ENCODE measurements around the gene KIAA0513. TPM values are rescaled to one million over a fixed set of nuclear protein-coding genes. Genes with fewer than 3 reads are reported as not detected.

KIAA0513 gene
- total RNA-seq, 1 donor from 2014 or later, result 16.1 TPM

GRCh38 chr16:85072076-85072860 is 44.7 kb downstream of the KIAA0513 start:
- DNase-seq (ENCODE audit: low spot score), result no peak

- DNase-seq (ENCODE audit: low spot score), result peak; percentile 66
These were observed 45.4 kb downstream of the KIAA0513 start for GRCh38 chr16:85072947-85073346.

GRCh38 chr16:85074225-85074914 is 46.8 kb downstream of the KIAA0513 start:
- DNase-seq (ENCODE audit: low spot score), result no peak

- DNase-seq (ENCODE audit: low spot score), result no peak
These were observed 47.8 kb downstream of the KIAA0513 start for GRCh38 chr16:85075236-85075924.

- DNase-seq (ENCODE audit: low spot score), result no peak
These were observed 49.4 kb downstream of the KIAA0513 start for GRCh38 chr16:85077039-85077438.

- DNase-seq (ENCODE audit: low spot score), result no peak
These were observed 50.1 kb downstream of the KIAA0513 start for GRCh38 chr16:85077576-85078125.

- no peak for DNase-seq (ENCODE audit: low spot score)
These were observed 50.6 kb downstream of the KIAA0513 start for GRCh38 chr16:85078226-85078625.

- no peak for DNase-seq (ENCODE audit: low spot score)
These were observed 51.4 kb downstream of the KIAA0513 start for GRCh38 chr16:85078952-85079351.

GRCh38 chr16:85079785-85080570 is 52.4 kb downstream of the KIAA0513 start:
- no peak for DNase-seq (ENCODE audit: low spot score)

- DNase-seq (ENCODE audit: low spot score), result no peak
These were observed 53.4 kb downstream of the KIAA0513 start for GRCh38 chr16:85081038-85081437.

- no peak for DNase-seq (ENCODE audit: low spot score)
These were observed 54.2 kb downstream of the KIAA0513 start for GRCh38 chr16:85081765-85082164.

- no peak for DNase-seq (ENCODE audit: low spot score)
These were observed 54.8 kb downstream of the KIAA0513 start for GRCh38 chr16:85082173-85083050.

- DNase-seq (ENCODE audit: low spot score), result no peak
These were observed 55.5 kb downstream of the KIAA0513 start for GRCh38 chr16:85083051-85083639.

- DNase-seq (ENCODE audit: low spot score), result no peak
These were observed 57.4 kb downstream of the KIAA0513 start for GRCh38 chr16:85084841-85085510.

GRCh38 chr16:85085721-85086120 is 58.1 kb downstream of the KIAA0513 start:
- DNase-seq (ENCODE audit: low spot score), result no peak

GRCh38 chr16:85086347-85087291 is 59.0 kb downstream of the KIAA0513 start:
- peak; percentile 71 for DNase-seq (ENCODE audit: low spot score)

- no peak for DNase-seq (ENCODE audit: low spot score)
These were observed 60.4 kb downstream of the KIAA0513 start for GRCh38 chr16:85087899-85088569.

Measured in ureter (tissue), 1 donor.